Ishikawa (cell line): ENCODE results near the gene CFAP46.

Experiments
- CEBPB ChIP-seq: IDR thresholded peaks from 2 replicates; pipeline ENCODE4 v1.6.1; 2012
- CREB1 ChIP-seq: IDR thresholded peaks from 2 replicates; pipeline ENCODE4 v1.6.1; 2012; ENCODE audit warnings: low read depth
- EGR1 ChIP-seq: IDR thresholded peaks from 2 replicates; pipeline ENCODE4 v1.6.1; 2012
- EP300 ChIP-seq: IDR thresholded peaks from 2 replicates; pipeline ENCODE4 v1.6.1; 2012; ENCODE audit warnings: borderline replicate concordance
- FOXM1 ChIP-seq: IDR thresholded peaks from 2 replicates; pipeline ENCODE4 v1.6.1; 2012; ENCODE audit warnings: low read depth, borderline replicate concordance
- MAX ChIP-seq: IDR thresholded peaks from 2 replicates; pipeline ENCODE4 v1.6.1; 2012
- NFIC ChIP-seq: IDR thresholded peaks from 2 replicates; pipeline ENCODE4 v1.6.1; 2012
- RAD21 ChIP-seq: IDR thresholded peaks from 2 replicates; pipeline ENCODE4 v1.6.1; 2012; ENCODE audit warnings: low read depth
- REST ChIP-seq: IDR thresholded peaks from 2 replicates; pipeline ENCODE4 v1.6.1; 2012; ENCODE audit warnings: low read depth, mild to moderate bottlenecking
- TAF1 ChIP-seq: IDR thresholded peaks from 2 replicates; pipeline ENCODE4 v1.6.1; 2012; ENCODE audit warnings: low read depth, mild to moderate bottlenecking
- TCF12 ChIP-seq: IDR thresholded peaks from 2 replicates; pipeline ENCODE4 v1.6.1; 2012; ENCODE audit warnings: low read depth
- TEAD4 ChIP-seq: IDR thresholded peaks from 2 replicates; pipeline ENCODE4 v1.6.1; 2012
- USF1 ChIP-seq: IDR thresholded peaks from 2 replicates; pipeline ENCODE4 v1.6.1; 2012
- YY1 ChIP-seq: IDR thresholded peaks from 2 replicates; pipeline ENCODE4 v1.6.1; 2012; ENCODE audit warnings: low read depth
- ZBTB7A ChIP-seq: IDR thresholded peaks from 2 replicates; pipeline ENCODE4 v1.6.1; 2012; ENCODE audit warnings: low read depth

CFAP46 gene

GRCh38 chr10:132988988-132989387, 46.6 kb upstream of the CFAP46 start:
- TF ChIP-seq REST (no peak), TEAD4 (no peak), USF1 (no peak)

GRCh38 chr10:132987671-132988571, 45.6 kb upstream of the CFAP46 start:
- TF ChIP-seq CEBPB (no peak), TEAD4 (no peak), FOXM1 (0 out of 2 replicates have a peak, but pooled peaks have one; percentile 21)

GRCh38 chr10:132986978-132987377, 44.6 kb upstream of the CFAP46 start:
- TF ChIP-seq CREB1: no peak
- no peak for TF ChIP-seq EP300
- TF ChIP-seq TCF12: no peak
- TF ChIP-seq MAX: no peak
- no peak for TF ChIP-seq CEBPB
- no peak for TF ChIP-seq FOXM1
- no peak for TF ChIP-seq TAF1
- no peak for TF ChIP-seq USF1
- TF ChIP-seq EGR1: no peak
- TF ChIP-seq ZBTB7A: no peak
- TF ChIP-seq REST: no peak
- no peak for TF ChIP-seq NFIC

GRCh38 chr10:132986576-132986975, 44.2 kb upstream of the CFAP46 start:
- TF ChIP-seq RAD21 (no peak), CEBPB (no peak), EGR1 (no peak), REST (no peak), ZBTB7A (no peak), TEAD4 (no peak), CREB1 (no peak), TAF1 (no peak), TCF12 (no peak)

- TF ChIP-seq TEAD4: no peak
- TF ChIP-seq CREB1: no peak
- no peak for TF ChIP-seq RAD21
- no peak for TF ChIP-seq TCF12
- TF ChIP-seq NFIC: no peak
- TF ChIP-seq EGR1: no peak
- TF ChIP-seq ZBTB7A: no peak
- TF ChIP-seq USF1: no peak
- TF ChIP-seq FOXM1: no peak
- no peak for TF ChIP-seq TAF1
- TF ChIP-seq YY1: no peak
- no peak for TF ChIP-seq MAX
- no peak for TF ChIP-seq EP300
- no peak for TF ChIP-seq CEBPB
- no peak for TF ChIP-seq REST
Observed at GRCh38 chr10:132986076-132986475, 43.7 kb upstream of the CFAP46 start.
